Measurements from ENCODE around the gene MUL1. TPM values are rescaled to one million over a fixed set of nuclear protein-coding genes. Genes with fewer than 3 reads are reported as not detected.

Gene MUL1
- total and polyA plus RNA-seq, 12 donors, result 3.7 to 48.0 (median 32.8) TPM

GRCh38 chr1:20476265-20477038, 31.5 kb downstream of the MUL1 start:
- H3K27ac ChIP-seq, result peak overlapping the region; percentile 3 to 78 (median 49)
- TF ChIP-seq CTCF (IDR thresholded peaks at IDR 0.05) (no peak), POLR2A (IDR thresholded peaks at IDR 0.05) (no peak)
- no peaks in the 10 kb centered on the region for H3K27me3 ChIP-seq

GRCh38 chr1:20474996-20475395, 33.0 kb downstream of the MUL1 start:
- Histone ChIP-seq H3K27me3 (no peaks in the 10 kb centered on the region), H3K27ac (peak overlapping the region in 2 of 5 donors; percentile 21 to 40), H3K9me3 (replicated peaks in 1 of 3) (no peaks in the 10 kb centered on the region), H3K4me3 (no peak overlapping the region), H3K4me1 (replicated peaks in 1 of 2) (peaks cover 27 to 44% of the 10 kb centered on the region in 2 donors), H3K36me3 (replicated peaks in 1 of 2) (no peaks in the 10 kb centered on the region)
- intact Hi-C loops (cut with DNase I), result no loop called here
- TF ChIP-seq POLR2A (IDR thresholded peaks at IDR 0.05), result no peak
- no peak for TF ChIP-seq CTCF (IDR thresholded peaks at IDR 0.05)
- 44 to 52% (median 50%) methylated on average over 7 of the region's 7 CpGs for WGBS, 4 donors
- DNase-seq, result peak in 1 of 7 donors; percentile 31

More at GRCh38 chr1:20476265-20477038, 31.5 kb downstream of the MUL1 start:
- Histone ChIP-seq H3K9me3 (replicated peaks in 1 of 3) (no peaks in the 10 kb centered on the region), H3K36me3 (replicated peaks in 1 of 2) (no peaks in the 10 kb centered on the region), H3K4me1 (replicated peaks in 1 of 2) (peaks cover 27 to 44% of the 10 kb centered on the region in 2 donors), H3K4me3 (peak overlapping the region in 1 of 4 donors; percentile 18)
- intact Hi-C loops (cut with DNase I), result no loop called here
- peak; percentile 85 to 96 (median 92) for DNase-seq
- WGBS, 4 donors, result 5 to 33% (median 12%) methylated on average over 20 to 33 of the region's 33 CpGs

GRCh38 chr1:20474333-20474975, 33.5 kb downstream of the MUL1 start:
- WGBS, 4 donors, result 78 to 91% (median 82%) methylated on average over 2 of the region's 2 CpGs
- peaks cover 27 to 44% of the 10 kb centered on the region in 2 donors for H3K4me1 ChIP-seq (replicated peaks in 1 of 2)
- DNase-seq, result no peak
- H3K27me3 ChIP-seq, result no peaks in the 10 kb centered on the region
- H3K36me3 ChIP-seq (replicated peaks in 1 of 2), result no peaks in the 10 kb centered on the region
- TF ChIP-seq CTCF (IDR thresholded peaks at IDR 0.05) (no peak), POLR2A (IDR thresholded peaks at IDR 0.05) (no peak)
- H3K27ac ChIP-seq, result peak overlapping the region in 2 of 5 donors; percentile 8 to 40
- intact Hi-C loops (cut with DNase I), result no loop called here
- no peak overlapping the region for H3K4me3 ChIP-seq
- no peaks in the 10 kb centered on the region for H3K9me3 ChIP-seq (replicated peaks in 1 of 3)

- Histone ChIP-seq H3K4me3 (no peak overlapping the region), H3K27ac (peak overlapping the region in 3 of 5 donors; percentile 37 to 67 (median 59)), H3K27me3 (no peaks in the 10 kb centered on the region), H3K36me3 (replicated peaks in 1 of 2) (no peaks in the 10 kb centered on the region), H3K9me3 (replicated peaks in 1 of 3) (no peaks in the 10 kb centered on the region), H3K4me1 (replicated peaks in 1 of 2) (peaks cover 27 to 44% of the 10 kb centered on the region in 2 donors)
- no peak for TF ChIP-seq POLR2A (IDR thresholded peaks at IDR 0.05)
- TF ChIP-seq CTCF (IDR thresholded peaks at IDR 0.05), result no peak
- WGBS, 4 donors, result 91 to 95% (median 93%) methylated on average over 4 of the region's 4 CpGs
- DNase-seq, result no peak
- intact Hi-C loops (cut with DNase I), result no loop called here
Observed at GRCh38 chr1:20473894-20474293, 34.1 kb downstream of the MUL1 start.

Data from adrenal gland (tissue), 12 donors.